ENCODE measurements around the gene GRIA2.

GRCh38 chr4:157270552-157270951 lies 50.0 kb downstream of the GRIA2 start:
- TF ChIP-seq POLR2A (IDR thresholded peaks at IDR 0.05), result no peak
- TF ChIP-seq CTCF (IDR thresholded peaks at IDR 0.05), result no peak

Measured in thyroid gland (tissue), 4 donors.